GM12878 (cell line): ENCODE data around the gene ADPRS. TPM values are rescaled to one million over a fixed set of nuclear protein-coding genes. Genes with fewer than 3 reads are reported as not detected.

Experiments used
- ATAC-seq: fragments of 200-7000 bp; cut with Tn5 transposase; 3 replicates; pipeline ENCODE4 v1.9.1; 2020; ENCODE audit warnings: mild to moderate bottlenecking, moderate library complexity
- BruUV-seq: library from RNA; stranded (reverse); fragments of 400-500 nt; replicated peaks from 2 replicates; lab custom pipeline; 2021; lab: Mats Ljungman, UMichigan
- CTCF ChIA-PET: fragments of 300-600 bp; sonication (Branson Sonifier 250); formaldehyde crosslinking; extraction: SDS; loops from one replicate; lab custom pipeline; 2021; ENCODE audit warnings: inconsistent platforms; lab: Yijun Ruan, JAX
- POLR2A ChIA-PET: fragments of 350-600 bp; formaldehyde crosslinking; extraction: SDS; loops from one replicate; lab custom pipeline; 2021; ENCODE audit warnings: inconsistent platforms; lab: Charles Lee
- RAD21 ChIA-PET: fragments of 300-600 bp; sonication (Branson Sonifier 250); formaldehyde crosslinking; loops from one replicate; lab custom pipeline; 2023; ENCODE audit warnings: antibody characterized with exemption; ENCODE audit not compliant: unreplicated experiment; lab: Charles Lee
- SMC1A ChIA-PET: fragments of 300-600 bp; sonication (Branson Sonifier 250); formaldehyde crosslinking; loops from one replicate; lab custom pipeline; 2023; ENCODE audit not compliant: unreplicated experiment, uncharacterized antibody; lab: Charles Lee
- DNase-seq: peaks from one replicate; pipeline ENCODE4 v3.0.0-alpha.2; 2011; ENCODE audit warnings: low read depth, low spot score
- FAIRE-seq: peaks from 3 replicates; lab custom pipeline; 2011; peaks lifted over from hg19 to GRCh38; lab: Jason Lieb, UNC
- H2AFZ ChIP-seq: 2 replicates; pipeline ENCODE4 v1.6.0; 2011; ENCODE audit warnings: low read depth, low read length, control low read depth; ENCODE audit not compliant: control insufficient read depth
- H3K27ac ChIP-seq: 2 replicates; pipeline ENCODE4 v1.5.1; 2011; ENCODE audit warnings: control low read depth; ENCODE audit not compliant: control insufficient read depth, insufficient read depth
- H3K27me3 ChIP-seq, 2 experiments: replicated peaks in 1 of 2; 2 replicates each; pipeline versions ENCODE4 v1.6.0 to v1.6.1; 2011; ENCODE audit warnings: low read length in 1 of 2; ENCODE audit not compliant: control insufficient read depth in 2 of 2, insufficient read depth in 2 of 2
- H3K36me3 ChIP-seq, 2 experiments: 2 replicates each; pipeline ENCODE4 v1.5.1; 2011; ENCODE audit warnings: low read length in 1 of 2; ENCODE audit not compliant: control insufficient read depth in 2 of 2, insufficient read depth in 2 of 2
- H3K4me1 ChIP-seq: 2 replicates; pipeline ENCODE4 v1.6.1; 2011; ENCODE audit warnings: mild to moderate bottlenecking, low read length, moderate library complexity, mixed read lengths; ENCODE audit not compliant: control insufficient read depth, insufficient read depth
- H3K4me2 ChIP-seq: 2 replicates; pipeline ENCODE4 v1.6.0; 2011; ENCODE audit warnings: control low read depth; ENCODE audit not compliant: control insufficient read depth, insufficient read depth
- H3K4me3 ChIP-seq: fragments of 200-600 bp; sonication (generic); 2 replicates; pipeline ENCODE4 v1.5.1; 2016
- H3K79me2 ChIP-seq: 2 replicates; pipeline ENCODE4 v1.6.0; 2011; ENCODE audit warnings: low read length; ENCODE audit not compliant: control insufficient read depth, insufficient read depth
- H3K9ac ChIP-seq: 2 replicates; pipeline ENCODE4 v1.8.0; 2011; ENCODE audit warnings: low read length, control low read depth, mixed read lengths; ENCODE audit not compliant: control insufficient read depth, insufficient read depth
- H3K9me3 ChIP-seq: replicated peaks from 3 replicates; pipeline ENCODE4 v1.5.1; 2011; ENCODE audit warnings: mild to moderate bottlenecking, low read length; ENCODE audit not compliant: control insufficient read depth, insufficient read depth
- H4K20me1 ChIP-seq: 2 replicates; pipeline ENCODE4 v1.6.0; 2011; ENCODE audit not compliant: control insufficient read depth, insufficient read depth
- HDGF ChIP-seq: fragments of 450-650 bp; IDR thresholded peaks from 2 replicates; pipeline ENCODE4 v1.6.1; 2016; ENCODE audit warnings: antibody characterized with exemption
- MEF2A ChIP-seq: IDR thresholded peaks from 2 replicates; pipeline ENCODE4 v1.6.1; 2011; ENCODE audit warnings: low read depth, mild to moderate bottlenecking, low read length, moderate library complexity; ENCODE audit not compliant: insufficient read depth
- RAD21 ChIP-seq: IDR thresholded peaks from 2 replicates; pipeline ENCODE4 v1.6.1; 2011; ENCODE audit warnings: mild to moderate bottlenecking, low read depth, low read length, moderate library complexity; ENCODE audit not compliant: insufficient read depth
- WGBS: methylation state at CpG from one replicate; pipeline ENCODE4 v1.1.6; 2016; ENCODE audit warnings: low lambda C conversion rate; ENCODE audit not compliant: insufficient replicate concordance, insufficient coverage; ENCODE audit errors: missing lambda C conversion rate; 5-methylcytosine and 5-hydroxymethylcytosine counted together
- in situ Hi-C: fragments of 300-500 bp; cut with MboI; formaldehyde crosslinking; loops from 9 replicates; pipeline ENCODE4 v1.14.3; 2018; ENCODE audit warnings: mixed read lengths
- intact Hi-C: fragments of 100-400 bp; cut with micrococcal nuclease; formaldehyde crosslinking; loops from one replicate; pipeline ENCODE4 v1.14.2; 2022; ENCODE audit not compliant: unreplicated experiment
- polyA plus RNA-seq, 11 experiments: library from polyadenylated mRNA; depleted of rRNA in 4 of 11; unstranded in 6 of 11; stranded (reverse) in 5 of 11; fragments of >200 nt; fragmentation: Nextera tagmentation in 4 of 11; fragmentation: Illumina TruSeq in 1 of 11; extraction: Ambion mirVana in 4 of 11; extraction: Trizol in 1 of 11; gene quantifications; 1 replicate in 1 of 11; 2 replicates in 10 of 11; pipeline versions ENCODE4 v1.2.1 to v1.2.3, GENCODE V29; 2011 to 2016; ENCODE audit warnings: inconsistent platforms in 2 of 11, missing spikeins in 2 of 11, low read depth in 1 of 11
- total RNA-seq, 4 experiments: library from RNA; depleted of rRNA in 3 of 4; stranded (reverse); fragments of >200 nt in 3 of 4; fragmentation: Illumina TruSeq in 1 of 4; extraction: Trizol in 1 of 4; gene quantifications; 2 replicates each; pipeline versions ENCODE4 v1.2.1 to v1.2.3, GENCODE V29; 2013 to 2021
- TF ChIP-seq, protein P1 (sequence below): fragments of 450-650 bp; formaldehyde crosslinking; IDR thresholded peaks from 2 replicates; pipeline ENCODE4 v1.4.0; 2020; ENCODE audit warnings: mild to moderate bottlenecking, moderate library complexity

Gene ADPRS
- total and polyA plus RNA-seq, 10 of the 15 experiments (the other 5 are each of a cell fraction or from before 2014, with no cell fraction given) = 7.6 to 57.6 (median 39.1) TPM

DNA sequence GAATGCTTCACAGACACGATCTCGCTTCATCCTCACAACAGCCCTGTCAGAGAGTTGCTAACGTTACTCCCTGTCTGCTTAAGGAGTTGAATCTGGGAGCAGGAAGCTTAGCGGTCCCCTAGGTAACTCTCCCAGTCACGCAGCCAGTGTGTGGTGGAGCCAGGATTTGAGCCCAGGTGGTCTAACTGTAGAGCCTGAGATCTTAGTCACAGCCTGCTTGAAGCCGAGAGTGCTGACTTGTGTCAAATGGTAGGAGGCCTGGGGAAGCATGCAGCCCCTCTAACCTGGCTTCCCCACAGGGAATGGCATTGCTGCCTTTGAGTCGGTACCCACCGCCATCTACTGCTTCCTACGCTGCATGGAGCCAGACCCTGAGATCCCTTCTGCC lies 4.1 kb downstream of the ADPRS start:
- SMC1A ChIA-PET = interaction anchor here (1.2 kb wide), 1 partner anchor 12 kb away, joined by 3 read pairs; no protein-coding TSS in a partner anchor
- Histone ChIP-seq H3K9me3 (no peaks in the 10 kb centered on the region), H4K20me1 (no peaks in the 10 kb centered on the region), H3K27ac (no peak overlapping the region), H3K9ac (no peak overlapping the region), H3K4me2 (no peak overlapping the region), H3K4me1 (no peaks in the 10 kb centered on the region; the same call in 1 of the 2 replicates), H3K27me3 (no peaks in the 10 kb centered on the region), H2AFZ (no peak overlapping the region), H3K79me2 (peaks cover 20% of the 10 kb centered on the region), H3K36me3 (peaks cover 17 to 19% of the 10 kb centered on the region in 2 experiments), H3K4me3 (no peak overlapping the region)
- POLR2A ChIA-PET = no interaction called here
- CTCF ChIA-PET = interaction anchor here (1.0 kb wide), 1 partner anchor 42 kb away, joined by 5 read pairs; no protein-coding TSS in a partner anchor
- BruUV-seq = no TSS peak
- TF ChIP-seq HDGF (no peak), RAD21 (no peak), MEF2A (no peak)
- TF ChIP-seq, protein P1, sequence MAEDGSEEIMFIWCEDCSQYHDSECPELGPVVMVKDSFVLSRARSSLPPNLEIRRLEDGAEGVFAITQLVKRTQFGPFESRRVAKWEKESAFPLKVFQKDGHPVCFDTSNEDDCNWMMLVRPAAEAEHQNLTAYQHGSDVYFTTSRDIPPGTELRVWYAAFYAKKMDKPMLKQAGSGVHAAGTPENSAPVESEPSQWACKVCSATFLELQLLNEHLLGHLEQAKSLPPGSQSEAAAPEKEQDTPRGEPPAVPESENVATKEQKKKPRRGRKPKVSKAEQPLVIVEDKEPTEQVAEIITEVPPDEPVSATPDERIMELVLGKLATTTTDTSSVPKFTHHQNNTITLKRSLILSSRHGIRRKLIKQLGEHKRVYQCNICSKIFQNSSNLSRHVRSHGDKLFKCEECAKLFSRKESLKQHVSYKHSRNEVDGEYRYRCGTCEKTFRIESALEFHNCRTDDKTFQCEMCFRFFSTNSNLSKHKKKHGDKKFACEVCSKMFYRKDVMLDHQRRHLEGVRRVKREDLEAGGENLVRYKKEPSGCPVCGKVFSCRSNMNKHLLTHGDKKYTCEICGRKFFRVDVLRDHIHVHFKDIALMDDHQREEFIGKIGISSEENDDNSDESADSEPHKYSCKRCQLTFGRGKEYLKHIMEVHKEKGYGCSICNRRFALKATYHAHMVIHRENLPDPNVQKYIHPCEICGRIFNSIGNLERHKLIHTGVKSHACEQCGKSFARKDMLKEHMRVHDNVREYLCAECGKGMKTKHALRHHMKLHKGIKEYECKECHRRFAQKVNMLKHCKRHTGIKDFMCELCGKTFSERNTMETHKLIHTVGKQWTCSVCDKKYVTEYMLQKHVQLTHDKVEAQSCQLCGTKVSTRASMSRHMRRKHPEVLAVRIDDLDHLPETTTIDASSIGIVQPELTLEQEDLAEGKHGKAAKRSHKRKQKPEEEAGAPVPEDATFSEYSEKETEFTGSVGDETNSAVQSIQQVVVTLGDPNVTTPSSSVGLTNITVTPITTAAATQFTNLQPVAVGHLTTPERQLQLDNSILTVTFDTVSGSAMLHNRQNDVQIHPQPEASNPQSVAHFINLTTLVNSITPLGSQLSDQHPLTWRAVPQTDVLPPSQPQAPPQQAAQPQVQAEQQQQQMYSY (CRISPR knock-in tag) = no peak
- in situ Hi-C loops = loop anchor here (5.0 kb wide), 2 partner anchors 50 to 95 kb away; no protein-coding TSS in a partner anchor
- no peak for FAIRE-seq
- ATAC-seq = no peak
- 98% methylated on average over 9 of the region's 9 CpGs for WGBS
- DNase-seq = no peak
- RAD21 ChIA-PET = interaction anchor here (1.0 kb wide), 1 partner anchor 237 kb away, joined by 3 read pairs; no protein-coding TSS in a partner anchor
- intact Hi-C loops = no loop called here
